Measurements from ENCODE around the gene PPP1R14C. TPM values are rescaled to one million over a fixed set of nuclear protein-coding genes. Genes with fewer than 3 reads are reported as not detected.
"Not testable (repeated sequence)": the region's sequence is repeated elsewhere in the genome, so short reads cannot be mapped to it uniquely, and the experiment has no call there.

The PPP1R14C gene
- total RNA-seq, 1 donor, result 2.1 TPM

DNA sequence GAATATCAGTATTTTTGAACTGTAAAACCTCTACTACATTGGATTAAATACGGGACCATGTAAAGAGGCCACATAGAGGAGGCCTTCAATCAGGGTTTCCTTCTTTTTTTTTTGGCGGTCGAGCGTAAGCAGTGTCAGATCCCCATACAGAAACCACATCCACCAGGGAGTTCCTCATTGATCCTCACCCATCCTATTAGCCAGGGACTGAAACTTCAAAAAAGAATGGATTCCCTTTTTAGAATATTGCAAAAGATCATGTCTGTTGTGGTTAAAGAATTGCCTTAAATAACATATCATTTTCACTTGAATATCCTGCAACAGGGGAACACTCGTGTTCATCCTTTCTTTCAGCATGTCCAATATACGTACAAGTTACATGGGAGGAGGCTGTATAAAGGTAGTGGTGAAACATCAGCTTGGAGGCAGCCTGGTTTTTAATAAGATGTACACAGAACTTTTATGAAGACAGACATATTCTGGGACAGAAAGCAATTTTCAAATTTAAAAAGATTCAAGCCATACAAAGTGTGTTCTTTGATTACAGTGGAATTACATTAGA is 96.1 kb downstream of the PPP1R14C start:
- no peak for DNase-seq (ENCODE audit: low read depth)
- TF ChIP-seq, protein P1, sequence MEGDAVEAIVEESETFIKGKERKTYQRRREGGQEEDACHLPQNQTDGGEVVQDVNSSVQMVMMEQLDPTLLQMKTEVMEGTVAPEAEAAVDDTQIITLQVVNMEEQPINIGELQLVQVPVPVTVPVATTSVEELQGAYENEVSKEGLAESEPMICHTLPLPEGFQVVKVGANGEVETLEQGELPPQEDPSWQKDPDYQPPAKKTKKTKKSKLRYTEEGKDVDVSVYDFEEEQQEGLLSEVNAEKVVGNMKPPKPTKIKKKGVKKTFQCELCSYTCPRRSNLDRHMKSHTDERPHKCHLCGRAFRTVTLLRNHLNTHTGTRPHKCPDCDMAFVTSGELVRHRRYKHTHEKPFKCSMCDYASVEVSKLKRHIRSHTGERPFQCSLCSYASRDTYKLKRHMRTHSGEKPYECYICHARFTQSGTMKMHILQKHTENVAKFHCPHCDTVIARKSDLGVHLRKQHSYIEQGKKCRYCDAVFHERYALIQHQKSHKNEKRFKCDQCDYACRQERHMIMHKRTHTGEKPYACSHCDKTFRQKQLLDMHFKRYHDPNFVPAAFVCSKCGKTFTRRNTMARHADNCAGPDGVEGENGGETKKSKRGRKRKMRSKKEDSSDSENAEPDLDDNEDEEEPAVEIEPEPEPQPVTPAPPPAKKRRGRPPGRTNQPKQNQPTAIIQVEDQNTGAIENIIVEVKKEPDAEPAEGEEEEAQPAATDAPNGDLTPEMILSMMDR (IDR thresholded peaks at IDR 0.05; ENCODE audit: insufficient read depth, low read length), result no peak
- H3K4me3 ChIP-seq (ENCODE audit: low read depth, low read length), result no peak overlapping the region

DNA sequence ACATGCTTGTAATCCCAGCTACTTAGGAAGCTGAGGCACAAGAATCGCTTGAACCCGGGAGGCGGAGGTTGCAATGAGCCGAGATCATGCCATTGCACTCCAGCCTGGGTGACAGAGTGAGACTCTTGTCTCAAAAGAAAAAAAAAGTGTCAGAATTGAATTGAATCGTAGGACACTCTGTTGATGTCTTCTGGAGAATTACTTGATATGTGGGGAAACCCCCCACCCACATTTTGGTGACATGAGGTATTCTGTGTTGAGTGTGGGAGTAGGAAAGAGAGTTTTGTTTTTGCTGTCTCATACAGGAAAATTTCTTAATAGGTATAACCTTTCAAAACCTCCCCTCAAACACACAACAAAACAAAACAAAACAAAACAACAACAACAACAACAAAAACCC is 98.9 kb downstream of the PPP1R14C start:
- not testable (repeated sequence) for DNase-seq (ENCODE audit: low read depth); H3K4me3 ChIP-seq (ENCODE audit: low read depth, low read length)

DNA sequence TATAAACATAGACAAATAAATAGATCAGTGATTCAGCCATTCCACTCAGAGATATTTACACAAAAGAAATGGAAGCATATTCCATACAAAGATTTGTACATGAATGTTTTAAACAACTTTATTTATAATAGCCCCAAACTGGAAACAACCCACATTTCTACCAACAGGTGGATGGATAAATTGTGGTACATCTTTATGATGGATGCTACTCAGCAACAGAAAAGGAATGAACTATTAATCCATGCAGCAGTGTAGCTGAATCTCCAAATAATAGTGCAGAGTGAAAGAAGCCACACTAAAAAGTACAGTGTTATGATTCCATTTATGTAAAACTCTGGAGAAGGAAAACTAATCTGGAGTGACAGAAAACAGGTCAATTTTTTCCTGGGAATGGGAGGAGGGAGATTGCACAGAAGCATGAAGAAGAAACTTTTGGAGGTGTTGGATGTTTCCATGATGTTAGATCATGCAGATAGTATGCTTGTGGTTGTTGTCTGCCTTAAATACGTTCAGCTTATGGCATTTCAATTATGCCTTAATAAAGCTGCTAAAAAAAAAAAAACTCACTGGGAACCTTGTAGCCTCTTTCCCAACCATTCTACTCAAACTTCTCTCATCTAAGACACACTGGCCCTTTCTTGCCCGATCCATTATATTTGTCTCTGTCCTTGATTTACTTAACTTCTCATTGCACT is 100.9 kb downstream of the PPP1R14C start:
- TF ChIP-seq, protein P1 (IDR thresholded peaks at IDR 0.05; ENCODE audit: insufficient read depth, low read length), result no peak
- DNase-seq (ENCODE audit: low read depth), result no peak
- H3K4me3 ChIP-seq (ENCODE audit: low read depth, low read length), result no peak overlapping the region

DNA sequence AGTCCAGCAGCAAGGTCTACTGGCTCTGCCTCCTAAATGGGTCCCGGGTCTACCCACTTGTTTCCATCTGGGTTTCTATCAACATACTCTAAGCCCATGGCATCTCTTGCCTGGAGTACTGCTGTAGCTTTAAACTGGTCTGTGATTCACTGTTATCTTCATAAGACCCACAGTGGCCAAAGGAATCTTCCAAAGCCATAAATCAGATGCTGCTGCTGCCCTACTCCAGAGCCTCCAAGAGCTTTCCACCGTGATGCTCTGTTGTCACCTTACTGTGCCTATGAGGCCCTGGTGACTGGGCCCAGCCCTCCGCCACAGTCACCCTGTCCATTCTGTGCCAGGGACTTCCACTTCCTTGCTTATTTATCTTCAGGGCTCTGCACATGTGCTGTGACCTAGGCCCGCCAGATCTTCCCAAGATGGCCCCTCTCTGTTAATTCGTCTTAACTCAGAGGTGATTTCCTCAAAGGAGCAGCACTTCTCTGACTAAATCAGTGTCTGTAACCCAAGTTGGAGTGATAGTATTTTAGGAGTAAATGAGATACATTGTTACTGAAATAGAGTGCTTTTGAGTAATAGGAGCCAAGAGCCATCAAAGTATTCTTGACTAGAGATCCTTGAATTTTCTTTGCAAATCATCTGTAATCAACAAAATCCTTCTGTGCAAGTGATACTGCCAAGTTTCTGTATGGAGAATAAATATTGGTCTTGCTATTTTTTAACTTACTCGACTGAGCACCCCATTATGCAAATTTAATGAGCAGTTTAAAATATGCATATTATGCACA is 102.5 kb downstream of the PPP1R14C start:
- TF ChIP-seq, protein P1 (IDR thresholded peaks at IDR 0.05; ENCODE audit: insufficient read depth, low read length), result no peak
- no peak for DNase-seq (ENCODE audit: low read depth)
- H3K4me3 ChIP-seq (ENCODE audit: low read depth, low read length), result no peak overlapping the region

DNA sequence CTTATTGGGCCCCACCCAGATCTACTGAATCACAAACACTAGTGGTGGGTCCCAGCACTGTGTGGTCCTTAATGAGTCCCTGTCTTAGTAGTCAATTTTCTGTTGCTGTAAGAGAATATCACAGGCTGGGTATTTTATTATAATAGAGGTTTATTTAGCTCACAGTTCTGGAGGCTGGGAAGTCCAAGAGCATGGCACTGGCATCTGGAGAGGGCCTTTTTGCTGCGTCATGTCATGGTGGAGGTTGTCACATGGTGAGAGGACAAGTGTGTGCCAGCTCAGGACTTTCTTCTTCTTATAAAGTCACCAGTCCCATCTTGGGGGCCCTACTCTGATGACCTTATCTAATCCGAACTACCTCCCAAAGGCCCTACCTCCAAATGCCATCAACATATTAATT is 105.0 kb downstream of the PPP1R14C start:
- no peak overlapping the region for H3K4me3 ChIP-seq (ENCODE audit: low read depth, low read length)
- TF ChIP-seq, protein P1 (IDR thresholded peaks at IDR 0.05; ENCODE audit: insufficient read depth, low read length), result no peak
- no peak for DNase-seq (ENCODE audit: low read depth)

DNA sequence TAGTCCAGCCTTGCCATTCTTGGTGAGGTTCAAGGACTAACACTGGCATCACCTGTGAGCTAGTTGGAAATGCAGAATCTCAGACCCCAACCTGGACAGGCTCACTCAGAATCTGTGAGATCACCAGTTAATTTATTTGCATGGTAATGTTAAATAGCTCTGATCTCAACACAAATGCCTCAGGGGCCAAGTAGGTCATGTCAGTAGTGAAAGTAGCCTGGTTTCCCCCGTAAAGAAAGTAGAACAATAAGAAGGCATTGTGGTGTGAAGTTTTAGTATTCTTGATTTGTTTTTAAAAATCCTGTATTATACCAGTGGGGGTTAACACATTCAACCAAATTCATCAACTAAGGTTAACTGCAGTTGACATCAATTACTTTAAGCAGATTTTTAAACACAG is 105.5 kb downstream of the PPP1R14C start:
- TF ChIP-seq, protein P1 (IDR thresholded peaks at IDR 0.05; ENCODE audit: insufficient read depth, low read length), result no peak
- H3K4me3 ChIP-seq (ENCODE audit: low read depth, low read length), result no peak overlapping the region
- no peak for DNase-seq (ENCODE audit: low read depth)

GRCh38 chr6:150249261-150249660 is 106.4 kb downstream of the PPP1R14C start:
- DNase-seq (ENCODE audit: low read depth), result no peak
- no peak overlapping the region for H3K4me3 ChIP-seq (ENCODE audit: low read depth, low read length)
- TF ChIP-seq, protein P1 (IDR thresholded peaks at IDR 0.05; ENCODE audit: insufficient read depth, low read length), result no peak

Data from fibroblast of the aortic adventitia (primary cell).